ENCODE data around the gene AADAC.

GRCh38 chr3:151841801-151842200 is 27.9 kb downstream of the AADAC start:
- TF ChIP-seq EP300 (IDR thresholded peaks at IDR 0.05), result no peak
- TF ChIP-seq CTCF (IDR thresholded peaks at IDR 0.05), result no peak
- TF ChIP-seq POLR2A (IDR thresholded peaks at IDR 0.05; ENCODE audit: low read depth), result no peak
- no peak for TF ChIP-seq POLR2AphosphoS5 (IDR thresholded peaks at IDR 0.05)
